GM18526 (cell line): ENCODE results near the gene TLK1.

Experiments
- POLR2A ChIP-seq: IDR thresholded peaks from 3 replicates; pipeline ENCODE4 v1.6.1; 2011; ENCODE audit not compliant: insufficient read length; ENCODE audit errors: extremely low read depth

The TLK1 gene

DNA sequence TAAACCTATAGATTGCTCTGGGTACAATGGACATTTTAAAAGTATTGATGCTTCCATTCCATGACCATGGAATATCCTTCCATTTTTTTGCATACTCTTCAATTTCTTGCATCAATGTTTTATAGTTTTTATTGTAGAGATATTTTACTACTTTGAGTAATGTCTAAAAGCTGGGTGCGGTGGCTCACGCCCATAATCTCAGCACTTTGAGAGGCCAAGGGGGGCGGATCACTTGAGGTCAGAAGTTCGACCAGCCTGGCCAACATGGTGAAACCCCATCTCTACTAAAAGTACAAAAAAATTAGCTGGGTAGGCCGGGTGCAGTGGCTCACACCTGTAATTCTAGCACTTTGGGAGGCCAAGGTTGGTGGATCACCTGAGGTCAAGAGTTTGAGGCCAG, 88.5 kb downstream of the TLK1 start:
- no peak for TF ChIP-seq POLR2A

DNA sequence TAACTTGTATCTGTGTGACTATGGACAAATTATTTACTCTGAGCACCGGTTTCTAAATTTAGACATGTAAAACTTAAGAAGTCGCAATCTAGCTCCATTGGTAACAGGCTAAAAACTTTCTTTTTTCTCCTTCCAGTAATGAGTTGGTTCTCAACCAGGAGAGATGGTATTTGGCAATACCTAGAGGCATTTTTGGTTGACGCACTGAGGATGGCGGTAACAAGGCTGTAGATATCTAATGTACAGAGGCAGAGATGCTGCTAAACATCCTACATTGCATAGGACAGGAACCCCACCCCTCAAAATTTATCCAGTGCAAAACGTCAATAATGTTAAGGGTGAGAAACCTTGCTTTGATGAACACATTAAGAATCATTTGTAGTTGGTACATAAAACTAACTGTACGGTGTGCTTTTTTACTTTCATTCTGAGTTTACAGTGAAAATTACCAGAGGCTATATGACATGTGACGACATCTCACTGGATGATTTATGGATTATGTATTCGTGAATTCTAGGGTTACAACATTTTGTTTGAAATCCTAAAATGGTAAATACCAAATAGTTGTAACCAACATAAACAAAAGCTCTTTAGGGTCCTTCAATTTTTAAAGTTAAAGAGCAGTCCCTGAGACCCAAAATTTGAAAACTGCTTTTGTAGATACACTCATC, 91.3 kb downstream of the TLK1 start:
- no peak for TF ChIP-seq POLR2A

DNA sequence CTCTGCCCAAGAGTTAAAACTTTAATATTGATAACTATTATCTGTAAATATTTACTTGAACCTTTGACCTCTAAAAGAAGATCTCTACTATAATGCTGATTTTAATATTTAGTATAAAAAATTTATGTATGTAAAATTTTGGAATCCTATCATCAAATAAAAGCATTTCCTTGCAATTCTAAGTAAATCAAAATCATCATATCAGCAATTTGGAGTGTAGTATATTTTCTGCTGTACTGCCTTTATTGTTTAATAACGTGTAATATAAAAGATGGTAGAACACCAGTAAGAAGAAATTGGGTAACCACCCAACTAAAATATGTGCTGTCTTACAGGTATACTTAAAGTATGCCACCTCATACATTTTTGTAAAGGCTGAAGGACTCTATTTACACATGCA, 94.6 kb downstream of the TLK1 start:
- no peak for TF ChIP-seq POLR2A

DNA sequence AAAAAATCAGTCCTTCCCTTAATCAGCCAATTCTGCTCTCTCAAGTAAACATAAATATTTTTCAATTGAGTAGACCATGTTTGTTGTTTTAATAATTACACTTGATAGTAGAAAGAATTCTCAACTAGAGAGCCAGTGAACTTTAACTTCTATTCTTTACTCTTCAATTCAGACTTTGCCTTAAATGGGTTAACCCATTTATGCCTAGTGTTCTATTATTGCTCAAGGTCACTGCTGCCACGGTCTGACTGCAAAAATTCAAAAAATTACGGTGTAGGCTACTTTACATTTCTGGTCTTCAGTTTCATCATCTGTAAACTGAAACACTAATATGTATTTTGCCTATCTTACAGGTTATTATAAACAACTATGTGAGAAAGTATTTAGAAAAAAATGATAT, 103.1 kb downstream of the TLK1 start:
- no peak for TF ChIP-seq POLR2A

DNA sequence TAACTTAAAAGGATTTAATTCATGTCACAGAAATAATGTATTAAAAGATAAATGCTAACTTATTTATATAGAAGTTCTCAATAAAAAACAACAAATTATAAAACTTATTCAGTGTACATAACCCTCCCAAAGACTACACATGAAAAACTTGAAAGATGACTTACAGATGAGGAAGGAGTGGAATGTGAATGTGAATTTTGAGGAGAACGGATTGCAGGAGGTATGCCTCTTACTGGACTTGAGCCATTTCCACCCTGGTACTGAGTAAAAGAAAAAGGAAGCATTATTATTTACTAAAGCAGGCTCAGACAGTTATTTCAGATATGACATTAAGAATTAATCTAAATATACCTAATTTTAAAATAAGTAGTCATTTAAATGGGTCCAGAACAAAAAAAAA, 104.4 kb downstream of the TLK1 start:
- TF ChIP-seq POLR2A = no peak

DNA sequence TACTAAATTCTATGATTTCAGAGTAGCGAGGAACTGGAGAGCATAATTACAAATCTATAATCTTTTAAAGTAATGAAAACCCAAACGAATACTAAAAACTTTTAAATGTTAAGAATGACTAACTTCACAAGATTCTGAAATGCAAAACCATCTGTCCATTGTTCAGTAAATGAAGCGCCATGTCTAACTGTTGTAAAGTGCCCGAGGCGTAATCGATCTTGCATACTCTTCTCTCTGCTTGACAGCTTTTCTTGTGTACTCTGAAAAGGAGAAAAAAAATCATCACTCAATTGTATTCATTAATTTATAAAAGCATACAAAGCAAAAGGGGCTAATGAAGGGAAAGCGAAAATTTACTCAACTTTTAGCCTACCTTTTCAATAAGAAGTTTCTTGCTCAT, 111.0 kb downstream of the TLK1 start:
- TF ChIP-seq POLR2A = no peak

DNA sequence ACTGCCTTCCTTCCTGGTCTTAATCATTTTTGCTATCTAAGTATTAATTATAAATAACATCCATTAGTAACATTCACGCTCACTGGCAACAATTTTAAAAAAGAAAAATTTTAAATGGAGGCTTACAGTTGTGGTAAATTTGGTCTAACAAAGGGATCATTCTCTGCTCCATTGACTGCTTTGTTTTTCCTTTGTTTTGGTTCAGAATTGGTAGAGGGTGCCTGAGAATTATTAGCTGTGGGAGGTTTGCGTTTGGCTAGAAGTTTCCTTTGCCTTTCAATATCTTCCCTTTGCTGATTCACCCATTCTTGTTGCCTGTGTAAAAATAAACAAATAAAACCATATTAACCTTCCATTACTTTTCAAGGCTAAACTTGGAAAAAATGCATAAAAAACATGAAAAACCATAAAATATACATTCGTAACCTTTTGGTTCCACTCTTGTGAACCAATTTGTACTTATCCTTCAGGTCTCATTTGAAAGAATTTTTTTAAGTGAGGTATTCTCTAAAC, 114.6 kb downstream of the TLK1 start:
- TF ChIP-seq POLR2A = no peak

DNA sequence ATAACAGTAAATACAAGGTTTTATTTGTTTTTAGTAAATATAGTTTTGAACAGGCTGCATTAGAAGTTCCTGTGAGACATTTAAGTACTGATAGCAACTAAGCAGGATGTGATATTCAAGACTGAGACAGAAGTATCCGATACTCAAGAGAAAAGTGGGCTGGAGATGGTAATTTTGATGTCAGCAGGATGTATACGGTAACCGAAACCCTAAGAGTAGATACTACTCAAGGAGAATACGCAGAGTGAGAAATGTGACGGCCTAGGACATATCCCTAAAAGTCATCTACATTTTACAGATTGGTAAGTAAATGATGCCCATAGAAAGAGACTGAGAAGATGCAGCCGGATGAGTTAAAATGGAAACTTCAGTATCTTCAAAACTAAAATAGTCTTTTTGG, 116.3 kb downstream of the TLK1 start:
- no peak for TF ChIP-seq POLR2A

DNA sequence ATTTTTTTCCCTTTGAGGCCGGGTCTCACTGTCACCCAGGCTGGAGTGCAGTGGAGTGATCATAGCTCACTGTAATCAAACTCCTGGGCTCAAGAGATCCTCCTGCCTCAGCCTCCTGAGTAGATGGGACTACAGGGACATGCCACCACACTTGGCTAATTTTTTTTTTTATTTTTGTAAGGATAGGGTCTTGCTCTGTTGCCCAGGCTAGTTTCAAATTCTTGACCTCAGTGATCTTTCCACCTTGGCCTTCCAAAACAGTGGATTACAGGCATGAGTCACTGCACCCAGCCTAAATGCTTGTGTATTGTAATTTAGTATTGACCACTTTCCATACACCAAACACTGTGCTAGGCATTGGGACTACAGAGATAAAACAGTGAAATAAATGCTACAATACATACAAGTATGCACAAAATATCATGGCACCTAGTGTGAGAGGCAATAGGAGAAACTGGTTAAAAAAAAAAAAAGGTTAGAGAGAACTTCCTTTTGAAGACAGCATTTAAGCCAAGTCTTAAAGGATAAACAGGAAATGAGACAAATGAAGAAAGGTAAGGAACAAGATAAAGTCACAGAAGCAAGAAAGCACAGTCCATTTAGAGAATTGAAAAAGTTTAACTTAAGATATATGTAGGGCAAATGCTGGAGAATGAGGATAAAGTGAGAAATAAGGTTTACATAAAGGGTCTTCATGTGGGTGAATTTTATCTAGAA, 118.3 kb downstream of the TLK1 start:
- no peak for TF ChIP-seq POLR2A

DNA sequence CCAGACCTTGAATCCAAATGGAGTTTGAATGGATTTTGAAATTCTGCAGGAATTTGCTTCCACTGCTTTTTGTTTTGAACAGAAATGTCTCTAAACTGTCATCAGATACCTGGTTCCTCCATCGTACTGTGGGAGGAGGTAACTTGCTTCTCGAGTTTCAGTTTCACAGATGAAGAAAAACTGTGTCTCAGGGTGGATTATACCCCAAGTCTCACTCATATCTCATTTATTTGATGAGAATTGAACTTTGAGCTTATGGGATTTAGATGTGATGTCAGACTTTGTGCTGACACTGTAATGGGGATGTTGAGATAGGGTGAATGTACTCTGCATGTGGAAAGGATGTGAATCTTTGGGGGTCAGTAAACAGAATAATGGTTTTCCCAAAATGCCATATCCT, 124.2 kb downstream of the TLK1 start:
- TF ChIP-seq POLR2A = no peak

DNA sequence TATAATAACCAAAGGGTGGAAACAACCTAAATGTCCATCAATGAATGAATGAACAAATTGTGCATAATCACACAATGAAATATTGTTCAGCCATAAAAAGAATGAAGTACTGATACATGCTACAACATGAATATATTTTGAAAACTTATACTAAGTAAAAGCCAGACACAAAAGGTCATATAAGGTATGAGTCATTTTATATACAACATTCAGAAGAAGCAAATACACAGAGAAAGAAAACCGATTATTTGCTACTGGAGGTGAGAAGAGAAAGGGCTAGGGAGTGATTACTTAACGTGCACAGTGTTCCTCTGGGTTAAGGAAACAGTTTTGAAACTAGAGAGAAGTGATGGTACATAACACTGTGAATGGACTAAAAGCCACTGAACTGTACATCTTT, 126.4 kb downstream of the TLK1 start:
- no peak for TF ChIP-seq POLR2A

DNA sequence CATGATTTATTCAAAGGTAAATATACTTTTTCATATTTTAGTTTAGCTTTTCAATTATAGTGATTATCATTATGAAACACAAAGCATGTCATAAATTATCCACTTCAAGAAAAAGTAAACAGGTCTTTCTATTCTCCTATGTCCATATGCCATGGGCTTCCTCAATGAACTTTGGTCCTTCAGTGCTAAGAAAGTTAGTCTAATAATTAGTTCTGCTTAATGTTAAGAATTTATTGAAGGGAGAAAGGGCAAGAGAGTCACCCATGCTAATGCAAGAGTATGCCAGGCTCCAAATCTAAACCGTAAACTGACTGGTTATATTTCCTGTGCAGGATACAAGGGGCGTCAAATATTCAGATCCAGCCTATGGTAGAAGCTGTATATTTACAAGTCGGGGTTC, 135.5 kb downstream of the TLK1 start:
- TF ChIP-seq POLR2A = no peak

DNA sequence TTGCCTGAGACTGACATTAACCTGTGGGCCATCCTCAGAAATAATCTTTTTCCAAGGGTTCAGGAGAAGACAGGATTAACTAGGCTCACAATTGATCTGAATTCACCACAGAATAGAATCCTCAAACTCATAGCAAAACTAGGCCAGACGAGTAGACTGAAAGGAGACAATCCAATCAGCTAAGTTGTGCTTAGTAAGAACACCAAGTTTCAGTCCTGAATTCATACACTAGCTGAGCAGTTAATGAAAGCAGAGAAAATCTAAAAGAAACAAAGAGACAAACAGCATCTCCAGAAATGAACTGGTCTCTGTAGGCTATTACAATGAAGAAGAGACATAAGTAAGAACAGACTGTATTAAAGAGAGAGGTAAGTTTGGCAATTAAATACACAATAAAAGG, 142.2 kb downstream of the TLK1 start:
- no peak for TF ChIP-seq POLR2A

DNA sequence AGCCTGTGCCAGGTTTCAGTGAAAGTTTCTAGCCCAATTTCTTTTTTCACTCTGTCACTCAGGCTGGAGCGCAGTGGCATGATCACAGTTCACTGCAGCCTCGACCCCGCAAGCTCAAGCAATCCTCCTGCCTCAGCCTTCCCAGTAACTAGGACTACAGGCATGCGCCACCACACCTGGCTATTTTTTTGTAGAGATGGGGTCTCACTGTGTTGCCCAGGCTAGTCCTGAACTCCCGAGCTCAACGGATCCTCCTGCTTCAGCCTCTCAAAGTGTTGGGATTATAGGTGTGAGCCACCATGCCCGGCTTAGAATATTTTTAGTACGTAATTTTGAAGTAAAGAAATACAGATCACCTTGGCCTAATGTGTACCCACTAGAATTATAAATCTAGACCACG, 144.6 kb downstream of the TLK1 start:
- TF ChIP-seq POLR2A = no peak

DNA sequence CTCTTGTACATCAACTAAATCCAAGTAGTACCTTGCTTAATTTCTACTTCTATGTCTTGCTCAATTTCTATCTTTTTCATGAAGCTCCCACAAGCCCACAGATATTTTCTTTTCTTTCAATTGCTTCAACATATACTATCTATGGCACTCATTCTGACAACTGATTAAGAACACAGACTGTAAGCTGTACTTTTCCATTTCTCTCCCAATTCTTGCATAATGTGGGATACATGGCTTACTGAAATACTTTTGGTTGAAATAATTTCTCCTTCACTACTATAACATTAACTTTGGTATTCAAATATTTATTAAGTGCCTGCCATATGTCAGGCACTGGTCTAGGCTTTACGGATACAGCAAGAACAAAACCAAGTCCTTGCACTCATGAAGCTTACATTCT, 146.8 kb downstream of the TLK1 start:
- TF ChIP-seq POLR2A = no peak

DNA sequence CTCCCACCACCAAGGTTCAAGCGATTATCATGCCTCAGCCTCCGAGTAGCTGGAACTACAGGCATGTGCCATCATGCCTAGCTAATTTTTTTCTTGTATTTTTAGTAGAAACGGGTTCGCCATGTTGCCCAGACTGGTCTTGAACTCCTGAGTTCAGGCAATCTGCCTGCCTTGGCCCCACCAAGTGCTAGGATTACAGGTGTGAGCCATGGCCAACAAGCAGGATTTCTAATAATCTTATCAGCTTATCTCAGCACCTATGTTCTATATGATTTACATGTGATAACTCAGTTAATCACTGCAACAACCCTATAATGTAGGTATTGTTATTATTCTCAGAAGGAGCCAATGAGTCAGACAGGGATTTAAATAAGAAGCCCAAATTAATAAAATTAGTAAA, 151.3 kb downstream of the TLK1 start:
- TF ChIP-seq POLR2A = no peak

DNA sequence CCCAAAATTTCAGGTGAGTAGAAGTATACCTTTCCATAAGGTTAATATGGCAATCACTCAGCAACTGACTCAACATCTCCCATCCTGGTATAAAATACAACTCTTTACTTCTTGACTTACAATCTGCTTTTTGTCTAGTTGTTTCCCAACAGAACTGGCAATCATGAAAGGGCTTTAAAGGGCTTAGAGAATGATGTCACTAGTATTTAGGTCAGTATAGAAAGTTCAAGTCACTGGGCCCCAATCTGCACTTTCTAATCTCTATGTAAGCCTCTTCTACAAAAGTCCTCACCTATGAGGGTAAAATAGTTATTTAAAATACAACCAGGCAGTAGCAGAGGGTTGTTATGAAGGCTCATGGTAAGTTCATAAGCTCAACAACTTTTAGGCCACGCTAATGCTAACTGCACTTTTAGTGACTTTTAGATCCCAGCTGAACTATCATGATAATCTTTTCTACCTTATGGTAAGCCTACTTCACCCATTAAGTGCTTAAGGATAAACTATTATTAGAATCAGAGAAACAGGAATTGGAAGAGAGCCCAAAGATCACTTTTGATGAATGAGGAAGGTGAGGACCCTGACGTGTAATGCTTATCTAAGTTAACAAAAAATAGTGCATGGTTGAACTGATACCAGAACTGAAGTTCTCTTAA, 152.0 kb downstream of the TLK1 start:
- no peak for TF ChIP-seq POLR2A

DNA sequence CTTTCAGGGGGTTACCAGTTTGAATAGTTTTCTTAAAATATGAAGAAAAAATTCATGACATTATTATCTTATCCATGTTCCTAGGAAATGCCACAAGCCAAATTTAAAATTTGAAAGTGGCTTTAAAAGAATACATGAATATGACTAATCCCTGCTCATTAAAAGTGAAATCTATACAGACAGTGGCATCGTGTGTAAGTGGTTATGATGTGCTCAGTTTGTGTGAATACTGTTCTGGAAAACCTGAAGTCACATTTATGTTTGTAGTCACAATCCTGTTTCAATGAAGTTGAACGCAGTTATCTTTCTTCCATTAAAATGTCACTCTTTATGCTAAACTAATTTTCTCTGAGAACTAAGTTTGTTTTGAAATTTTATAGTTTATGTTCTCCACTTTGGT, 155.9 kb downstream of the TLK1 start:
- TF ChIP-seq POLR2A = no peak
